HG03097 (cell line): ENCODE measurements around the gene GPR39.
"Not testable (repeated sequence)": the region's sequence is repeated elsewhere in the genome, so short reads cannot be mapped to it uniquely, and the experiment has no call there.

Experiments
- ATAC-seq: cut with Tn5 transposase; IDR thresholded peaks from one replicate; pipeline ENCODE4 v1.9.1; 2021; ENCODE audit not compliant: unreplicated experiment, low FRiP score

The GPR39 gene

GRCh38 chr2:132416723-132417395 lies at the start of gene GPR39:
GPR39 (plus strand) TSS chr2:132416805.
- ATAC-seq: no peak

DNA sequence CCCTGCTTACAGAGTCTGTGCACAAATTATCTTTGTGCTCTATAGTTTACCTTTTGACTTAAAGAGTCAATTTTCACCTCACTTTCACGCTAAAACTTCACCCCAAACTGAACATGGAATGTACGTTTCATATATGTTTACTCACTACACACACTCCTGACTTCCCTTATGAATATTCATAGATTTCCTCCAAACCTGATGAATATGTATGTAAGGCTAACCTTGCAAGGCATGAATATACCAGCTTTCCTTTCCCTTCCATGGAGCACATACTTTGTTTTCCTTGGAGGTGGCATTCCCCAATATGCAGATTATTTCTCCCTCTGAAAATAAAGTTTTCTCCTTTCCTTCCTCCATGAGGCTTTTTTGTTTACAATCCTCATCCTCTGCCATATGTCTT lies 48.4 kb upstream of the GPR39 start:
- ATAC-seq: no peak

GRCh38 chr2:132372276-132372675 lies 44.3 kb upstream of the GPR39 start:
- no peak for ATAC-seq

- ATAC-seq: no peak
These were observed 43.0 kb upstream of the GPR39 start for GRCh38 chr2:132373391-132374135.

DNA sequence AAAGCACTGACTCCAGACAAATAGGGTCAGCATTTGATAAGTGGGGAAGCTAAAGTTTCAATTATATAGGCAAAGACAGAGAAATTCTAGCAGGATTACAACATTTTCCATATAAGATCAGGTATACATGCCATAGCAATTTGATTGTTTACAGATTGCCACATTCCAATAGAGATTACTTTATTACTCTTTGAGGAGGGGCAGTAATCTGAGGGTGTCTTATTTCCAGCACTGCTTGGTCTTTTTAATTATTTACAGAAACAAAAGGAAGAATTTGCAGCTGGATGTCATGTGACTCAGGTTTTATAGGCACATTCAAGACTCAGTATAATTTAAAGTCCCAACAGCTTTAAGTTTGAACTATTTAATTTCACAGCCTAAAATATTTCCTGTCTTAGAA lies 42.5 kb upstream of the GPR39 start:
- no peak for ATAC-seq

DNA sequence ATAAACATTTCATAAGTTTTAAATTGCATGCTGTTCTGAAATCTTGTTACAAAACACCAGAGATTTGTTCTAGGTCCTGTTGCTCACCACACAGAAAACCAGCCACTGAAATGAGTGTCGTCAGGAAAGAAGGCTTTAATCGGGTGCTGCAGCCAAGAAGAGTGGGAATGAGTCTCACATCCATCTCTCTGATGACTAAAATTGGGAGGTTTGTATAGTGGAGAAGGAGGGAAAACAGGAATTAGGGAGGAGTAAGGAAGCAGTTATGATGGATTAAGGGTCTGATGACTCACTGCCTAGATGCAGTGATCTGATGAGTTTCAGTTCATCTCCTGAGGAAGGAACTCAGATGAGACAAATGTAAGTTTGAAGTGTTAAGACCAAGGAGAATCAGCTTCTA lies 42.1 kb upstream of the GPR39 start:
- ATAC-seq: no peak

GRCh38 chr2:132374961-132375360 lies 41.6 kb upstream of the GPR39 start:
- ATAC-seq: no peak

GRCh38 chr2:132381376-132381775 lies 35.2 kb upstream of the GPR39 start:
- ATAC-seq: no peak

- no peak for ATAC-seq
These were observed 32.6 kb upstream of the GPR39 start for GRCh38 chr2:132383956-132384355.

GRCh38 chr2:132384491-132385151 lies 32.0 kb upstream of the GPR39 start:
- ATAC-seq: no peak

DNA sequence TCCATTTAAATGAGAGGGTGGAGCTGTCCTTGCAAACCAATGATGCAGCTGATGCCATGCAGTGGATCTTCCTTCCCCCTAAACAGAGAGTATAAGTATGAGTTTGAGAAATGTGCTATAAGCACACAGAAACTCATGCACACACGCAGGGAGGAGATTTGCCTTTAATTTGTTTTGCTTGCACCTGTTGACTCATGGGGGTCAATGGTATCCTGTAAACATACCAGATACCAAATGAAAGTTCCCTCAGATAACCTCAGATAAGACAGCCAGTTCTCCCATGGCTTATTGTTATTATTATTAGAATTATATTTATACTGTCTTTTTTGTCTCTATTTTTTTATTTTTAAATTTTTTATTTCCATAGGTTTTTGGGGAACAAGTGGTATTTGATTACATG lies 29.5 kb upstream of the GPR39 start:
- ATAC-seq: no peak

DNA sequence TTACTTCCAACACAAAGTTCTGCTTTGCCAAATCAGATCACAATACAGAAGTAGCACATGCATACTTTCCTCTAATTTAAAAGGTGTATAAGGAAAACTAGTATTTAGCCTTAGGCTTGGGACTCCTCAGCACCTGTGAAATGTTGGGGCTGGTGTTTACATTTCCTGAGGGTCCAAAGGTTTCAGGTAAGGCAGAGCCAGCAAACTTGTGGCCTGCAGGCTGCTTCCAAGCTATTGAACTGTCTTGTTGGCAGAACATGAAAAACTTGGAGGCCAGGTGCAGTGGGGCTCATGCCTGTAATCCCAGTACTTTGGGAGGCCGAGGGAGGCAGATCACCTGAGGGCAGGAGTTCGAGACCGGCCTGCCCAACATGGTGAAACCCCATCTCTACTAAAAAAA lies 26.5 kb upstream of the GPR39 start:
- no peak for ATAC-seq

DNA sequence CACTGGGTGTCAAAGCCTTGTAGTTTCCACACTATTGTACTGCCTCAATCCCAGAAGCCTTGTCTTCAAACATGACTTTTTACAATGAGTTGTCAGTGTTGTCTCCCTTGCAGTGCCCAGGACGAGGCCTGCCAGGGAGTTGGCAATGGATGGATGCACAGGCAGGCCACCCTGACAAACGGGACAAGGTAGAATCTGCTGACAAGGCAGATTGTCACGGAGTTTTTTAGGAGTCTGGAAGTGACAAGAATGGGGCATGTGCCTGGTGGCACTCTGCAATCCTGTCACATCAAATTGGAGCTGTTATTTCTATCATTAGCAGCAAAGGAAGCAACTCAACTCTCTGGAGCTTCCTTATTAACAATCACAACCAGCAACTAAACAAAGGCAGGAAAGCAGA lies 25.2 kb upstream of the GPR39 start:
- ATAC-seq: no peak

DNA sequence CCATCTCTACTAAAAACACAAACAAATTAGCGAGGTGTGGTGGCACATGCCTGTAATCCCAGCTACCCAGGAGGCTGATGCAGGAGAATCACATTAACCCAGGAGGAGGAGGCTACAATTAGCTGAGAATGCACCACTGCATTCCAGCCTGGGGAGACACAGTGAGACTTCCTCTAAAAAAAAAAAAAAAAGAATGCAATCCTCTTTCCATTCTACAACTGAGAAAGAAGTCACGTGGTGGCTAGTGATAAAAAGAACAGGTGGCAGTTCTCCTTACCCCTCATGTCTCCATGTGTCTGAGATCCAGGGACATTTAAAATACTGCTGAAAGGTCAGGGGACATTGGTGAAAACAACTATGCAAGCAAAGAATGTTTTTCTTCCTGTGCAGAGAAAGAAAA lies 24.4 kb upstream of the GPR39 start:
- no peak for ATAC-seq

DNA sequence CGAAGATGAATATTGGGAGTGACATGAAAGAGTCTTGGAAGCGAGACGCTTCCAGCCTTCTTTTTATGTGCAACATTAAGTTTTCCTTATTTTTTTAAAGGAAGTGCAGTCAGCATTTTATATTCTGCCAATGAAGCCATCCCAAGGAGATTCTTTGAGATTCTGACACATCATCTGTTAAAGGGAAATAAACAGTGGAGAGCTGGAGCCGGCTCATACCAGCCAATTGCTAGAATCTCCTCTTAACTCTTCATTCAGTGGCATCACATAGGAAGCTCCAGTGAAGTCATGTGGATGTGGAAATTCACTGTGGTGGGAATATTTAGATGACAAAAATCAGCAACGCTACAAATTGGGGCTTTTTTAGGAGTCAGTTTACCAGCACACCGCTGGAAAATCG lies 23.7 kb upstream of the GPR39 start:
- no peak for ATAC-seq

GRCh38 chr2:132397042-132397441 lies 19.6 kb upstream of the GPR39 start:
- ATAC-seq: not testable (repeated sequence)

GRCh38 chr2:132400169-132400900 lies 16.3 kb upstream of the GPR39 start:
- ATAC-seq: no peak

DNA sequence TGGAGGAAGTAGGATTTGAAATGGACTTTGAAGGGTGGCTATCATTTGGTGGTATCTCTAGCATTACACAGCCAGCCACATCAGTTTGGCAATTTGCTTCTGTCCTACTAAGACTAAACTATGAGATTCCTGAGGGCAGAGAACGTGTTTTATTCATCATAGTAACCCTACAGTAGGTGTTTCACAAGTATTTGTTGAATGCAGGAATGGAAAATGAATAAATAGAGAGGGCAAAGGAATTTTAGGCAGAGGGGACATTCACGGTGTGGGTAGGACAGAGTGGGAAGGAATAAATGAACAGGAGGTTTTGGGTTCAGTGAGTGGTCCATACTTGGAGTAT lies 15.7 kb upstream of the GPR39 start:
- ATAC-seq: no peak

GRCh38 chr2:132401326-132401725 lies 15.3 kb upstream of the GPR39 start:
- no peak for ATAC-seq

- ATAC-seq: no peak
These were observed 13.5 kb upstream of the GPR39 start for GRCh38 chr2:132403146-132403545.

DNA sequence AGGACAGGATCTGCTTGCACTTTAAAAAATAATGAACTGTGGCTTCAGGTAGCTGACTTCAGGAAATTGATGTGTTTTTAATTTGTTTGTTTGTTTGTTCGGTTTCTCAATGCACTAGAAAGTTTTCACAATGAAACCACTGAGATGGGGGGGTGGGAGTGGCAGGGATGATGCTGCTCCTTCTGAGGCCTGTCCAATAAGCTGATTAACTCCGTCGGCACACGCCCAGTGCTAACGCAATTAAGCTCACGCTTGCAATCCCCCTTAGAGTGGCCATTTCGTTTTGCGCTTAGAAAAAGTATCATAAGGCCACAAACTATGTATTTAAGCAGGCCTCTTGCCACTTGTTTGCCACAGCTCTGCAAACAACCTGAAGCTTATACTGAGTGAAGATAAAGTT lies 12.5 kb upstream of the GPR39 start:
- no peak for ATAC-seq
